ENCODE results near the gene STX18.

The STX18 gene

DNA sequence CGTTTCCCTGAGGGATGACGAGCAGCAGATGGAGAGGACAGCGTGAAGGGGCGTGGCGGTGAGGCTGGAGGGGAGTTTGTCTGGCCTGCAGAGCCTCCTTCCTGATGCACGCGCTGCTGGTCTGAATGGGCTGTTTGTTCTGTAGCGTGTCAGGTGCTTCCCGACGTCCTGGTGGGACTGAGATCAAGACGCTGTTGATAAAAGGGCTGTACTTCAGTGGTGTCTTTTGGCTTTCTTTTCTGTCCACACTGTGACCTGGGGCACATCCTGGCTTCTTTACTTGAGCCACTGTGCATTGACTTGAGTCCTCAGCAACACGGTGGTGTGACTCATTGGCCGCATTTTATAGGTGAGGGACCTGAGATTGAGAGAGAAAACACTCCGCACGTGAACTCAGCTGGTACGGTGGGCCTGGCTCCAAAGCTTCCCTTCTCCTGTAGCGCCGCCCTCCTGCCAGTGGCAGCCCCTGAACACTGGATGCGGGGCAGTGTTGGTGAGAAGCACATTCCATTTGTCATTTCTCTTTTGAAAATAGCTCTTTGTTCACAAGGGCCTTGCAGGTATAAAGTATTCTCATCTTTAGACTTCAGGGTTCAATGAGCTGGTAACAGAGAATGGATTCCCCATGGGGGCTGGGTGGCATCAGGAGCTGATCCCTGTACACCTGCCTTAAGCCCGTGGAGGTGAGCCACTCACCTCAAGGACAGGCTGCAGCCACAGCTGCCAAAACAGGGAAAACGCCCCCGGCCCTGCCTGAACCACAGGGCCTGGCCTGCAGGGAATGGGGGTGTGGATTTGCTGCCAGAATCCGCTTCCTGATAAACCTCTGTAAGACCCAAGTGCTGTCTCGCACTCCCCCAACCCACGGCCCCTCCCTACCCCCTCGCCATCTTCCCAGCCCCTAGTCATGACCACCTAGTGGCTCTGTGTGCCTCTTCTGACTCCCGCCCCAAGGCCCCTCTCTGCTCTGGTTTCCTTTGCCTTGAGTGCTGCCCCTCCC is 125.7 kb downstream of the STX18 start:
- DNase-seq = no peak

GRCh38 chr4:4415107-4415805 is 126.6 kb downstream of the STX18 start:
- DNase-seq = no peak

DNA sequence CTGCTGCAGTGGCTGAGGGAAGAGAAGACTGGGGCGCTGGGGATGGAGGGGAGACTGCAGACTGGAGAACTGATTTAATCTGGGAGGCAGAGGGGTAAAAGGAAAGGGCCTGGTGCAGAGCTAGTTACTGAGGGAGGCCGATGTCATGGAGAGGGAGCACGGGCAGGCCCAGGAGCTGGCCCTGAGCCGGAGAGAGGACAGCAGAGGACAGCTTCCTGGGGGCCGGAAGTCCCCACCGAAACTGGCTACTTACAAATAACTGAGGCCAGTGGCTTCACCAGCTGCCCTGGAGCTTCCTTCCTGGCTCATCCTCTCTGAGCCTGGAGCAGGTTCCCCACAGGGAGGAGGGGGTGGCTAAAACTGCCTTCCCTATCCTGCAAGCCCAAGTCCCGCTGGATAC is 128.0 kb downstream of the STX18 start:
- DNase-seq = no peak

DNA sequence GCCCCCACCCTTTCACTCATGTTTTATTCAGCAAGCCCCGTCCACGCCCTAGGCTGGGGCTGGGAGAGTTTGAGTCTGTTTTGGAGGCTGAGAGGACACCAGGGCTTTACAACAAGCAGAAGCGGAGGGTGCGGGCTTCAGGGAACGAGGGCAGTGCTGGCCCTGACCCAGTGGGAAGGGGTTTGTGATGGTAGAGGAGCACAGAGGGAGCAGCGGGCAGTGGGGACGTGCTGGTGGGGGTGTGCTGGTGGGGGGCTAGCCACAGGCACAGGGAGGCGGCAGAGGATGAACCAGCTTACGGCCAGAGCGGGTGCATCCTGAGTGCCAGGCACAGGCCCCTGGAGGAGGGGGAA is 128.5 kb downstream of the STX18 start:
- no peak for DNase-seq

DNA sequence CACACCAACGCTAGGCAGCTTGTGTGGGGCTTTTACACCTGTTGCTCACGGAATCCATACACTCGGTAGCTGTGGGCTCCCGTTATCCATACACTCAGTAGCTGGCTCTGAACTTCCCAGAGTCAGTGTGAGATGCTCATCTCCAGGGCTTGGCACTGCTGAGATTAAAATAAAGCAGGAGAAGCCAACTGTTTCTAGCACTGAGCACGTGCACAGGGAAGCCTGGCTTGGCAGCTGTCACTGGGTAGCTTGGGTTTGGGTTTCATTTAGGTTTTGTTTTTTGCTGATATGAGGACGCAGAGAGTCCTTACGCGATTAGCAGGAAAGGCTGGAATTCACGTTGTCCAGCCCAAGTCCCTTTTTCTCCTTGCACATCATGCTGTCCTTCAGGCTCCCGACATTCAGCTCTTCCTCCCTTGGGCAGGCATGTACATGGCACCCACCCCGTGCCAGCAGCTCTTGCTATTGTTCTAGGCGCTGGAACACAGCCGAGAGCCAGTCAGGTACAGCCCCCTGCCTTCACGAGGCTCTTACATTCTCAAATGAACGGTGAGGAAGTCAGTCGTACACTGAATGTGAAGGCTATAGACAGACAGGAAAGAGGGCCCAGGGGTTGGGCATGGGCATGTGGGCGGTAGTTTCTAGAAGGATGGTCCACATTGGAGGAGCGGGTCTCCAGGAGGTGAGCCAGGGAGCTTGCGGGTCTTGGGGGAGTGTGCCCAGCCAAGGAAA is 129.0 kb downstream of the STX18 start:
- DNase-seq = no peak

- no peak for DNase-seq
Observed at GRCh38 chr4:4411906-4412305, 129.9 kb downstream of the STX18 start.

GRCh38 chr4:4410271-4410670 is 131.6 kb downstream of the STX18 start:
- DNase-seq = no peak

DNA sequence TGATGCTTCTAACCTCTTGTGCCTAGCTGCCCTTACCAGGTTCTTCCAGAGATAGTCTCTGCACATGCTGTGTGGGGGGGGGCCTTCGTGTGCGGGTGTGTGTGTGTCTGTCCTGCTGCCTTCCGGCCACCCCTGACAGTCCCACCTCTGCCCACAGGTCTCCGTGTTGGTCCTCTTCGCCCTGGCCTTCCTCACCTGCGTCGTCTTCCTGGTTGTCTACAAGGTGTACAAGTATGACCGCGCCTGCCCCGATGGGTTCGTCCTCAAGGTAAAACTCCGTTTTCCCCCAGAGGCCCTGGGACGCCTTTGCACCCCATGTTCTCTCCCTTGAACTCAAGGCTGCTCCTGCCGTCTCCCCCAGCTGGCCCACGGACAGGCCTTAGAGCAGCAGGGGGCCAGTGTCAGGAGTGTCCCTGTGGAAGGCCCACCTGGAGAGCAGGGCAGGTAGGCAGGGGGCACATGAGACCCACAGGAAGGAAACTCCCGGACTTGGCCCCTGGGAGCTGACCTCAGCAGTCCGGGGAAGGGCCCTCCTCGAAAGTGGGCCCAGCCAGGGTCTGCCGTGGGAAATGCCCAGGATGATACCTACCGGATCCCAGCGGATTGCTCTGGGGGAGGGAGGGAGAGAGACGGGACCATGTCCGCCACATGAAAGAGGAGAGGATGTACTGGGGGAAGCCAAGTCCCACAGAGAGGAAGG is 132.3 kb downstream of the STX18 start:
- DNase-seq = no peak

DNA sequence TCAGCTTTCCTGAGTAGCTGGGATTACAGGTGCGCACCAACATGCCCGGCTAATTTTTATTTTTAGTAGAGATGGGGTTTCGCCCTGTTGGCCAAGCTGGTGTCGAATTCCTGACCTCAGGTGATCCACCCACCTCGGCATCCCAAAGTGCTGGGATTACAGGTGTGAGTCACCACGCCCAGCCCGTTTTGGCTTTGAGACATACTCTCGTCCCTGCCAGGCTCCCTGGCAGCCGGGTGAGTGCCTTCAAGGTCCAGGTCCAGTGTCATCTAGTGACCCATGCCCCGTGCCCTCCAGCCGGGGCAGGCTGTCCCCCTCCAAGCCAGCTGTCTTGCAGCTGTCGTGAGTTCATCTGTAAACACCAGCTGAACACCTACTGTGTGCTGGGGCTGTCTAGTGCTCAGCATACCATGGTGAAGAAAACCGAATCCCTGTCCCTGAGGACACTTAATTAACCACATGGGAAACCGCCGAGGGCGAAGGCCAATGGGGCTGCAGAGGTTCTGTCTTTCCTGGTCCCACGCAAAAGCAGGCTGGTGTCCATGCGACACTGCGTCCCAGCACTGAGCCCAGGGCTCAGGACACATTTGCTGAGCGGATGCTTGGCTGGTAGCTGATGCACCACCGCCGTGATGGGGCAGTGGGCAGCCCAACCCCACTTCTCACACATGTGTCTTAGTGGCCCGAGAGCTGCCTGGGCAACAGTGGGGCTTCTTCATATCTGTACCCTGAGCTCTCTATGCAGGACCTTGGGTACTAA is 133.1 kb downstream of the STX18 start:
- DNase-seq = no peak

DNA sequence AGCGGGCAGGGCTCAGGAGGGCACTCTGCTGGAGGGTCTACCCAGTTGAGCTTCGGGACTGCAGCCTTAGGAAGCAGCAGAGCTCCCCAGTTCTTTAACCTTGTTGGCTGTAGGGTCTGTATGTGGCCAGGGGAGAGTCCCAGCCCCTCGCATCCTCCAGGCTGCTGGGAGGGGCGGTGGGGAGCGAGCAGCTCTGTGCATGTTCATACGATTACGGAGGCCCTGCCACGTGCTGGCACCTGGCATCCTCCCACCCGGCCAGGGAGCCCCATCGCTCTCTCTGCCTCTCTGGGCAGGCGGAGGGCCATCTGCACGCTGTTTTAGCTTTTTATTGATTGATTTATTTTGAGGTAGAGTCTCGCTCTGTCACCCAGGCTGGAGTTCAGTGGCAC is 133.7 kb downstream of the STX18 start:
- no peak for DNase-seq

GRCh38 chr4:4407299-4408131 is 134.3 kb downstream of the STX18 start:
- DNase-seq = no peak

DNA sequence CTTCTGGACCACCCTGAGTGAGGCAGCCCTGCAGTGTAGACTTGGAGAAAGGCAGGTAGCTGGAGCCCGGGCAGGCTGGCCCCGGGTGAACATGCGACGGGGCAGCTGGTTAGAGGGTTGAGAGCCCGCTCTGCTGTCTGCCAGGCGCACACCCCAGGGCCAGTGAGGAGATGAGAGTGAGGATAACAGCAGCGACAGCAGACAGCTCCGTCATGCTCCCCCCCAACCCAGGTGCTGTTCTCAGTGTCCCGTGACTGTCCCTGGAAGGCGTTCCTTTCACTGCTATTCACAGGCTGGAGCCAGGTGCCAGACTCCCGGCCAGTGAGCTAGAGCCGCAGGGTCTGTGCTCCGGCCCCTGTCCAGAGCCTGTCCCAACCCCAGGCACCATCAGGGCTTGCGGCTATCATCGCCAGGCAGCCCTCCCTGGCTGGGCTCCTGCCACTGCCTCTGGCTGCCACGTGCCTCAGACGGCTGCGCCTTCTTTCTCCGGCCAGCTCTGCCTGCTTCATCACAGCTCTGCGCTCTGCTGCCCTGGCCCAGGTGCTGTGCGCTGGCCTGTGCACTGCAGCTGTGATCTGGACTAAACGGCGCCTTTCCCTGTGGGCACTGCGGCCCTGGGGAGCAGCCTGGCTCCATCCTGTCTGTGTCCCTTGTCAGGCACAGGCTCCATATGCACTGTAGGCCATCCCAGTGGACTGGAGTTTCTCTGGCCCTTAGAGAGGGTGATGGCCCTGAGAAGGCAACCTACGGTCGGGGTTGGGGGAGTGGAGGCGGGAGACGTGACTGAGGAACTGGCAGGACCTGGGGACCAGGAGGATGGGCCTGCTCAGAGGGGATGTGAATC is 135.2 kb downstream of the STX18 start:
- DNase-seq = no peak

- no peak for DNase-seq
Observed at GRCh38 chr4:4405358-4405962, 136.4 kb downstream of the STX18 start.

- DNase-seq = no peak
Observed at GRCh38 chr4:4402966-4403365, 138.9 kb downstream of the STX18 start.

- DNase-seq = no peak
Observed at GRCh38 chr4:4401036-4401435, 140.8 kb downstream of the STX18 start.

- no peak for DNase-seq
Observed at GRCh38 chr4:4398430-4398829, 143.4 kb downstream of the STX18 start.

GRCh38 chr4:4397441-4397819 is 144.4 kb downstream of the STX18 start:
- DNase-seq = no peak

- no peak for DNase-seq
Observed at GRCh38 chr4:4396628-4397440, 145.0 kb downstream of the STX18 start.
